GM19372 (cell line): Measurements from ENCODE around the gene HNF1B.
A peak's percentile ranks its signal among the peaks of the same experiment; 100 is the strongest.
"Not testable (repeated sequence)": the region's sequence is repeated elsewhere in the genome, so short reads cannot be mapped to it uniquely, and the experiment has no call there.

Experiments used
- ATAC-seq: cut with Tn5 transposase; IDR thresholded peaks from one replicate; pipeline ENCODE4 v1.9.1; 2021; ENCODE audit warnings: mild to moderate bottlenecking, low read depth, moderate library complexity; ENCODE audit not compliant: unreplicated experiment

HNF1B gene

GRCh38 chr17:37744961-37745800 is at the start of gene HNF1B:
Gene HNF1B, minus strand, starts transcription at chr17:37745059. Its CDS starts 175 bp downstream, at chr17:37744884.
- no peak for ATAC-seq

GRCh38 chr17:37792787-37793186 is 47.9 kb upstream of the HNF1B start:
- no peak for ATAC-seq

GRCh38 chr17:37791447-37792399 is 46.9 kb upstream of the HNF1B start:
- ATAC-seq: peak; percentile 62

GRCh38 chr17:37789771-37790541 is 45.1 kb upstream of the HNF1B start:
- ATAC-seq: no peak

GRCh38 chr17:37789021-37789565 is 44.2 kb upstream of the HNF1B start:
- no peak for ATAC-seq

GRCh38 chr17:37788526-37788925 is 43.7 kb upstream of the HNF1B start:
- ATAC-seq: no peak

GRCh38 chr17:37787055-37787757 is 42.3 kb upstream of the HNF1B start:
- ATAC-seq: no peak

- ATAC-seq: no peak
These were observed 41.6 kb upstream of the HNF1B start for GRCh38 chr17:37786481-37786880.

GRCh38 chr17:37782460-37782859 is 37.6 kb upstream of the HNF1B start:
- ATAC-seq: not testable (repeated sequence)

GRCh38 chr17:37781451-37781850 is 36.6 kb upstream of the HNF1B start:
- no peak for ATAC-seq

GRCh38 chr17:37779554-37779953 is 34.7 kb upstream of the HNF1B start:
- ATAC-seq: no peak

- ATAC-seq: peak; percentile 72
These were observed 29.6 kb upstream of the HNF1B start for GRCh38 chr17:37774504-37774903.

- no peak for ATAC-seq
These were observed 28.1 kb upstream of the HNF1B start for GRCh38 chr17:37772982-37773381.

- ATAC-seq: no peak
These were observed 26.0 kb upstream of the HNF1B start for GRCh38 chr17:37770631-37771518.

- ATAC-seq: no peak
These were observed 24.2 kb upstream of the HNF1B start for GRCh38 chr17:37769050-37769449.

- ATAC-seq: no peak
These were observed 23.6 kb upstream of the HNF1B start for GRCh38 chr17:37768438-37768837.

GRCh38 chr17:37766971-37767370 is 22.1 kb upstream of the HNF1B start:
- ATAC-seq: no peak

GRCh38 chr17:37764383-37764782 is 19.5 kb upstream of the HNF1B start:
- ATAC-seq: no peak

- no peak for ATAC-seq
These were observed 17.8 kb upstream of the HNF1B start for GRCh38 chr17:37762666-37763065.
